HepG2 (cell line): ENCODE results near the gene VAC14.

Source experiments
- EZH2 ChIP-seq: conservative IDR thresholded peaks from 2 replicates; pipeline ENCODE4 v1.6.1; 2012; ENCODE audit warnings: mild to moderate bottlenecking, low read depth, low read length, moderate library complexity
- HOXD1 ChIP-seq: sonication (generic); formaldehyde crosslinking; IDR thresholded peaks from 2 replicates; pipeline ENCODE4 v1.5.0; 2020; ENCODE audit warnings: missing genetic modification reagents
- NFE2L1 ChIP-seq: sonication (generic); formaldehyde crosslinking; IDR thresholded peaks from 2 replicates; pipeline ENCODE4 v1.4.0; 2020; ENCODE audit warnings: missing genetic modification reagents, mild to moderate bottlenecking, borderline replicate concordance
- POLR2A ChIP-seq, 2 experiments: IDR thresholded peaks; 2 replicates each; pipeline ENCODE4 v1.6.1; 2011; ENCODE audit warnings: low read depth in 2 of 2, low read length in 2 of 2, mild to moderate bottlenecking in 1 of 2, moderate library complexity in 1 of 2; ENCODE audit not compliant: insufficient read depth in 1 of 2
- SP1 ChIP-seq, 2 experiments: fragments of 450-650 bp in 1 of 2; sonication (generic) in 1 of 2; formaldehyde crosslinking in 1 of 2; IDR thresholded peaks; 2 replicates each; pipeline versions ENCODE4 v1.4.0 to v1.6.1; 2016 to 2020; ENCODE audit warnings: missing genetic modification reagents in 1 of 2
- SRSF1 ChIP-seq: fragments of 200-400 bp; formaldehyde crosslinking; optimal IDR thresholded peaks from 2 replicates; pipeline ENCODE3; 2017; ENCODE audit warnings: mild to moderate bottlenecking, low read depth, low read length, moderate library complexity
- TP53 ChIP-seq: sonication (generic); formaldehyde crosslinking; conservative IDR thresholded peaks from 2 replicates; pipeline ENCODE4 v1.4.0; 2020; ENCODE audit warnings: missing genetic modification reagents
- ZNF329 ChIP-seq: sonication (generic); formaldehyde crosslinking; IDR thresholded peaks from 2 replicates; pipeline ENCODE4 v1.9.0; 2021; ENCODE audit warnings: low read depth, mild to moderate bottlenecking, missing genetic modification reagents
- ZNF331 ChIP-seq: sonication (generic); formaldehyde crosslinking; IDR thresholded peaks from 2 replicates; pipeline ENCODE4 v1.4.0; 2020; ENCODE audit warnings: missing genetic modification reagents
- TF ChIP-seq, protein P1 (sequence below): sonication (generic); formaldehyde crosslinking; IDR thresholded peaks from 2 replicates; pipeline ENCODE4 v1.4.0; 2020; ENCODE audit warnings: missing genetic modification reagents
- TF ChIP-seq, protein P2 (sequence below): sonication (generic); formaldehyde crosslinking; IDR thresholded peaks from 2 replicates; pipeline ENCODE4 v1.5.0; 2020; ENCODE audit warnings: mild to moderate bottlenecking, missing genetic modification reagents, moderate library complexity
- TF ChIP-seq, protein P3 (sequence below): sonication (generic); formaldehyde crosslinking; IDR thresholded peaks from 2 replicates; pipeline ENCODE4 v1.5.0; 2020; ENCODE audit warnings: missing genetic modification reagents
- TF ChIP-seq, protein P4 (sequence below): sonication (generic); formaldehyde crosslinking; IDR thresholded peaks from 2 replicates; pipeline ENCODE4 v1.9.0; 2021; ENCODE audit warnings: missing genetic modification reagents, borderline replicate concordance

DNA sequence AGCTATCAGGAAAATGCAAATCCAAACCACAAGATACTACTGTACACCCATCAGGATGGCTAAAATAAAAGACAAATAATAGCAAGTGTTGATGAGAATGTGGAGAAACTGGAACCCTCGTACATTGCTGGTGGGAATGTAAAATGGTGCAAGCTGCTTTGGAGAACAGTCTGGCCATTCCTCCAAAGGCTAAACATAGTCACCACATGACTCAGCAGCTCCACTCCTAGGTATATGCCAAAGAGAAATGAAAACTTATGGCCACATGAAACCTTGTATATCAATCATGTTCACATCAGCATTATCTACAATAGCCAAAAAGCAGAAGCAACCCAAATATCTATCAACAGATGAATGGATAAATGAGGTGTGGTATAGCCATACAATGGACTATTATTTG lies 28.5 kb downstream of the VAC14 start:
- TF ChIP-seq SRSF1 (no peak), TP53 (CRISPR knock-in tag) (no peak), POLR2A (IDR thresholded peaks at IDR 0.05; ENCODE audit: insufficient read depth in 1 of 2, low read depth in 2 of 2, low read length in 2 of 2) (no peak), ZNF331 (CRISPR knock-in tag) (no peak), ZNF329 (no peak), NFE2L1 (CRISPR knock-in tag) (no peak), SP1 (IDR thresholded peaks at IDR 0.05) (no peak), SP1 (CRISPR knock-in tag; IDR thresholded peaks at IDR 0.05) (no peak), EZH2 (no peak), HOXD1 (CRISPR knock-in tag) (no peak)
- TF ChIP-seq, protein P1, sequence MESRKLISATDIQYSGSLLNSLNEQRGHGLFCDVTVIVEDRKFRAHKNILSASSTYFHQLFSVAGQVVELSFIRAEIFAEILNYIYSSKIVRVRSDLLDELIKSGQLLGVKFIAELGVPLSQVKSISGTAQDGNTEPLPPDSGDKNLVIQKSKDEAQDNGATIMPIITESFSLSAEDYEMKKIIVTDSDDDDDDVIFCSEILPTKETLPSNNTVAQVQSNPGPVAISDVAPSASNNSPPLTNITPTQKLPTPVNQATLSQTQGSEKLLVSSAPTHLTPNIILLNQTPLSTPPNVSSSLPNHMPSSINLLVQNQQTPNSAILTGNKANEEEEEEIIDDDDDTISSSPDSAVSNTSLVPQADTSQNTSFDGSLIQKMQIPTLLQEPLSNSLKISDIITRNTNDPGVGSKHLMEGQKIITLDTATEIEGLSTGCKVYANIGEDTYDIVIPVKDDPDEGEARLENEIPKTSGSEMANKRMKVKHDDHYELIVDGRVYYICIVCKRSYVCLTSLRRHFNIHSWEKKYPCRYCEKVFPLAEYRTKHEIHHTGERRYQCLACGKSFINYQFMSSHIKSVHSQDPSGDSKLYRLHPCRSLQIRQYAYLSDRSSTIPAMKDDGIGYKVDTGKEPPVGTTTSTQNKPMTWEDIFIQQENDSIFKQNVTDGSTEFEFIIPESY (CRISPR knock-in tag) = no peak
- TF ChIP-seq, protein P2, sequence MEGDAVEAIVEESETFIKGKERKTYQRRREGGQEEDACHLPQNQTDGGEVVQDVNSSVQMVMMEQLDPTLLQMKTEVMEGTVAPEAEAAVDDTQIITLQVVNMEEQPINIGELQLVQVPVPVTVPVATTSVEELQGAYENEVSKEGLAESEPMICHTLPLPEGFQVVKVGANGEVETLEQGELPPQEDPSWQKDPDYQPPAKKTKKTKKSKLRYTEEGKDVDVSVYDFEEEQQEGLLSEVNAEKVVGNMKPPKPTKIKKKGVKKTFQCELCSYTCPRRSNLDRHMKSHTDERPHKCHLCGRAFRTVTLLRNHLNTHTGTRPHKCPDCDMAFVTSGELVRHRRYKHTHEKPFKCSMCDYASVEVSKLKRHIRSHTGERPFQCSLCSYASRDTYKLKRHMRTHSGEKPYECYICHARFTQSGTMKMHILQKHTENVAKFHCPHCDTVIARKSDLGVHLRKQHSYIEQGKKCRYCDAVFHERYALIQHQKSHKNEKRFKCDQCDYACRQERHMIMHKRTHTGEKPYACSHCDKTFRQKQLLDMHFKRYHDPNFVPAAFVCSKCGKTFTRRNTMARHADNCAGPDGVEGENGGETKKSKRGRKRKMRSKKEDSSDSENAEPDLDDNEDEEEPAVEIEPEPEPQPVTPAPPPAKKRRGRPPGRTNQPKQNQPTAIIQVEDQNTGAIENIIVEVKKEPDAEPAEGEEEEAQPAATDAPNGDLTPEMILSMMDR = no peak
- TF ChIP-seq, protein P3, sequence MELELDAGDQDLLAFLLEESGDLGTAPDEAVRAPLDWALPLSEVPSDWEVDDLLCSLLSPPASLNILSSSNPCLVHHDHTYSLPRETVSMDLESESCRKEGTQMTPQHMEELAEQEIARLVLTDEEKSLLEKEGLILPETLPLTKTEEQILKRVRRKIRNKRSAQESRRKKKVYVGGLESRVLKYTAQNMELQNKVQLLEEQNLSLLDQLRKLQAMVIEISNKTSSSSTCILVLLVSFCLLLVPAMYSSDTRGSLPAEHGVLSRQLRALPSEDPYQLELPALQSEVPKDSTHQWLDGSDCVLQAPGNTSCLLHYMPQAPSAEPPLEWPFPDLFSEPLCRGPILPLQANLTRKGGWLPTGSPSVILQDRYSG (CRISPR knock-in tag) = no peak
- TF ChIP-seq, protein P4, sequence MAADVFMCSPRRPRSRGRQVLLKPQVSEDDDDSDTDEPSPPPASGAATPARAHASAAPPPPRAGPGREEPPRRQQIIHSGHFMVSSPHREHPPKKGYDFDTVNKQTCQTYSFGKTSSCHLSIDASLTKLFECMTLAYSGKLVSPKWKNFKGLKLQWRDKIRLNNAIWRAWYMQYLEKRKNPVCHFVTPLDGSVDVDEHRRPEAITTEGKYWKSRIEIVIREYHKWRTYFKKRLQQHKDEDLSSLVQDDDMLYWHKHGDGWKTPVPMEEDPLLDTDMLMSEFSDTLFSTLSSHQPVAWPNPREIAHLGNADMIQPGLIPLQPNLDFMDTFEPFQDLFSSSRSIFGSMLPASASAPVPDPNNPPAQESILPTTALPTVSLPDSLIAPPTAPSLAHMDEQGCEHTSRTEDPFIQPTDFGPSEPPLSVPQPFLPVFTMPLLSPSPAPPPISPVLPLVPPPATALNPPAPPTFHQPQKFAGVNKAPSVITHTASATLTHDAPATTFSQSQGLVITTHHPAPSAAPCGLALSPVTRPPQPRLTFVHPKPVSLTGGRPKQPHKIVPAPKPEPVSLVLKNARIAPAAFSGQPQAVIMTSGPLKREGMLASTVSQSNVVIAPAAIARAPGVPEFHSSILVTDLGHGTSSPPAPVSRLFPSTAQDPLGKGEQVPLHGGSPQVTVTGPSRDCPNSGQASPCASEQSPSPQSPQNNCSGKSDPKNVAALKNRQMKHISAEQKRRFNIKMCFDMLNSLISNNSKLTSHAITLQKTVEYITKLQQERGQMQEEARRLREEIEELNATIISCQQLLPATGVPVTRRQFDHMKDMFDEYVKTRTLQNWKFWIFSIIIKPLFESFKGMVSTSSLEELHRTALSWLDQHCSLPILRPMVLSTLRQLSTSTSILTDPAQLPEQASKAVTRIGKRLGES (CRISPR knock-in tag) = no peak
